Stimulated activated CD8-positive, alpha-beta memory T cell treated with anti-CD3 and anti-CD28 coated beads, Interleukin-15, amount 100 ng/mL, for 48 hours (primary cell): Measurements from ENCODE around the gene DUS4L.

Experiments
- DNase-seq, 2 donors: peaks; one replicate each; pipeline ENCODE4 v3.0.0-alpha.2; 2020; ENCODE audit warnings: low read depth in 2 of 2

DUS4L gene

GRCh38 chr7:107579885-107580715 lies 16.3 kb downstream of the DUS4L start, which contains the start of gene BCAP29:
Gene BCAP29 (plus strand): TSS chr7:107580246. CDS start chr7:107580773, 527 bp downstream.
- peak; percentile 64 to 67 for DNase-seq

- DNase-seq: no peak
Observed at GRCh38 chr7:107580716-107581383, 17.1 kb downstream of the DUS4L start.

GRCh38 chr7:107581387-107582013 lies 17.7 kb downstream of the DUS4L start:
- no peak for DNase-seq

- no peak for DNase-seq
Observed at GRCh38 chr7:107582875-107583274, 19.1 kb downstream of the DUS4L start.

- no peak for DNase-seq
Observed at GRCh38 chr7:107584716-107585115, 20.9 kb downstream of the DUS4L start.

- no peak for DNase-seq
Observed at GRCh38 chr7:107588529-107589130, 24.9 kb downstream of the DUS4L start.

GRCh38 chr7:107591421-107591820 lies 27.6 kb downstream of the DUS4L start:
- DNase-seq: no peak

GRCh38 chr7:107592361-107593024 lies 28.7 kb downstream of the DUS4L start:
- DNase-seq: no peak

GRCh38 chr7:107593025-107593410 lies 29.2 kb downstream of the DUS4L start:
- no peak for DNase-seq

GRCh38 chr7:107594961-107595737 lies 31.4 kb downstream of the DUS4L start:
- no peak for DNase-seq

GRCh38 chr7:107596881-107597581 lies 33.3 kb downstream of the DUS4L start:
- DNase-seq: no peak

- DNase-seq: no peak
Observed at GRCh38 chr7:107597582-107597916, 33.8 kb downstream of the DUS4L start.

GRCh38 chr7:107597953-107598352 lies 34.2 kb downstream of the DUS4L start:
- DNase-seq: no peak

- DNase-seq: no peak
Observed at GRCh38 chr7:107599262-107599661, 35.5 kb downstream of the DUS4L start.

GRCh38 chr7:107600816-107601215 lies 37.0 kb downstream of the DUS4L start:
- no peak for DNase-seq

- no peak for DNase-seq
Observed at GRCh38 chr7:107605218-107605815, 41.5 kb downstream of the DUS4L start.

GRCh38 chr7:107606303-107606702 lies 42.5 kb downstream of the DUS4L start:
- DNase-seq: no peak

- DNase-seq: no peak
Observed at GRCh38 chr7:107609811-107610261, 46.1 kb downstream of the DUS4L start.

GRCh38 chr7:107610323-107610722 lies 46.6 kb downstream of the DUS4L start:
- DNase-seq: no peak

GRCh38 chr7:107613439-107613838 lies 49.7 kb downstream of the DUS4L start:
- DNase-seq: no peak
